SK-N-SH treated with all-trans-retinoic acid at 6 μM for 48 hours (cell line): ENCODE data around the gene USP6NL.

Experiments used
- ATAC-seq: fragments of 200-7000 bp; cut with Tn5 transposase; 3 replicates; pipeline ENCODE4 v1.9.1; 2020; ENCODE audit warnings: mild to moderate bottlenecking, moderate library complexity
- ARNTL ChIP-seq: fragments of 450-650 bp; formaldehyde crosslinking; IDR thresholded peaks from 2 replicates; pipeline ENCODE4 v1.5.0; 2020; ENCODE audit warnings: low read depth, mild to moderate bottlenecking, moderate library complexity, borderline replicate concordance
- BACH2 ChIP-seq: fragments of 250-450 bp; sonication (Bioruptor Pico); IDR thresholded peaks from 2 replicates; pipeline ENCODE4 v1.9.0; 2021; ENCODE audit warnings: mild to moderate bottlenecking, borderline replicate concordance
- CREB5 ChIP-seq: fragments of 250-450 bp; sonication (Bioruptor Pico); IDR thresholded peaks from 2 replicates; pipeline ENCODE4 v1.5.1; 2020; ENCODE audit warnings: low read depth, mild to moderate bottlenecking, moderate library complexity
- CSDC2 ChIP-seq: fragments of 250-450 bp; sonication (Bioruptor Pico); IDR thresholded peaks from 2 replicates; pipeline ENCODE4 v1.5.0; 2020; ENCODE audit warnings: mild to moderate bottlenecking, moderate library complexity
- CSRNP3 ChIP-seq: fragments of 250-450 bp; sonication (Bioruptor Pico); IDR thresholded peaks from 2 replicates; pipeline ENCODE4 v1.5.1; 2021; ENCODE audit warnings: mild to moderate bottlenecking, moderate library complexity
- ESRRG ChIP-seq: fragments of 250-450 bp; sonication (Bioruptor Pico); IDR thresholded peaks from 2 replicates; pipeline ENCODE4 v1.6.1; 2021; ENCODE audit warnings: mild to moderate bottlenecking
- GLIS3 ChIP-seq: fragments of 250-450 bp; sonication (Bioruptor Pico); IDR thresholded peaks from 2 replicates; pipeline ENCODE4 v1.5.0; 2020; ENCODE audit warnings: mild to moderate bottlenecking, moderate library complexity
- ISL1 ChIP-seq: fragments of 250-450 bp; sonication (Bioruptor Pico); IDR thresholded peaks from 2 replicates; pipeline ENCODE4 v2.1.2; 2022; ENCODE audit warnings: mild to moderate bottlenecking, moderate library complexity
- OSR1 ChIP-seq: fragments of 250-450 bp; sonication (Bioruptor Pico); IDR thresholded peaks from 2 replicates; pipeline ENCODE4 v1.8.0; 2022; ENCODE audit warnings: moderate library complexity, mild to moderate bottlenecking, inconsistent platforms
- PATZ1 ChIP-seq: fragments of 250-450 bp; sonication (Bioruptor Pico); IDR thresholded peaks from 2 replicates; pipeline ENCODE4 v1.8.0; 2020; ENCODE audit warnings: mild to moderate bottlenecking, moderate library complexity, borderline replicate concordance
- PPARA ChIP-seq: fragments of 250-450 bp; sonication (Bioruptor Pico); IDR thresholded peaks from 2 replicates; pipeline ENCODE4 v1.5.0; 2020; ENCODE audit warnings: mild to moderate bottlenecking, borderline replicate concordance
- RARB ChIP-seq: fragments of 250-450 bp; sonication (Bioruptor Pico); IDR thresholded peaks from 2 replicates; pipeline ENCODE4 v1.8.0; 2021; ENCODE audit warnings: mild to moderate bottlenecking, moderate library complexity
- SNAI2 ChIP-seq: fragments of 250-450 bp; sonication (Bioruptor Pico); IDR thresholded peaks from 2 replicates; pipeline ENCODE4 v1.5.0; 2020; ENCODE audit warnings: mild to moderate bottlenecking, moderate library complexity
- TCF4 ChIP-seq: fragments of 250-450 bp; sonication (Bioruptor Pico); IDR thresholded peaks from 2 replicates; pipeline ENCODE4 v1.8.0; 2021; ENCODE audit warnings: mild to moderate bottlenecking, moderate library complexity, borderline replicate concordance
- TOX ChIP-seq: fragments of 250-450 bp; sonication (Bioruptor Pico); IDR thresholded peaks from 2 replicates; pipeline ENCODE4 v1.8.0; 2021; ENCODE audit warnings: mild to moderate bottlenecking, moderate library complexity, borderline replicate concordance
- TSHZ2 ChIP-seq: fragments of 250-450 bp; sonication (Bioruptor Pico); IDR thresholded peaks from 2 replicates; pipeline ENCODE4 v1.5.0; 2020; ENCODE audit warnings: mild to moderate bottlenecking, moderate library complexity
- ZC3H10 ChIP-seq: fragments of 250-450 bp; sonication (Bioruptor Pico); IDR thresholded peaks from 2 replicates; pipeline ENCODE4 v1.5.1; 2021; ENCODE audit warnings: mild to moderate bottlenecking, moderate library complexity
- ZFP3 ChIP-seq: fragments of 250-450 bp; sonication (Bioruptor Pico); IDR thresholded peaks from 2 replicates; pipeline ENCODE4 v1.5.0; 2020; ENCODE audit warnings: mild to moderate bottlenecking, moderate library complexity
- ZFP30 ChIP-seq: fragments of 450-650 bp; formaldehyde crosslinking; IDR thresholded peaks from 2 replicates; pipeline ENCODE4 v1.5.0; 2022; ENCODE audit warnings: mild to moderate bottlenecking, moderate library complexity
- ZNF70 ChIP-seq: fragments of 450-650 bp; formaldehyde crosslinking; IDR thresholded peaks from 2 replicates; pipeline ENCODE4 v1.5.0; 2020; ENCODE audit warnings: mild to moderate bottlenecking, moderate library complexity
- ZNF8 ChIP-seq: fragments of 450-650 bp; formaldehyde crosslinking; IDR thresholded peaks from 2 replicates; pipeline ENCODE4 v1.5.0; 2020; ENCODE audit warnings: mild to moderate bottlenecking, moderate library complexity

Gene USP6NL

GRCh38 chr10:11557967-11558366 lies 53.5 kb downstream of the USP6NL start (continued):
- TF ChIP-seq TSHZ2 (CRISPR knock-in tag) (no peak), ZNF8 (CRISPR knock-in tag) (no peak), GLIS3 (CRISPR knock-in tag) (no peak), ESRRG (no peak), ZFP30 (no peak), TCF4 (no peak), ARNTL (no peak), ZC3H10 (CRISPR knock-in tag) (no peak), OSR1 (CRISPR knock-in tag) (no peak), PPARA (CRISPR knock-in tag) (no peak)
- TF ChIP-seq, all 23 proteins: peak for 0

GRCh38 chr10:11557513-11557912 lies 53.9 kb downstream of the USP6NL start:
- TF ChIP-seq CREB5 (CRISPR knock-in tag) (no peak), PPARA (CRISPR knock-in tag) (no peak), PATZ1 (CRISPR knock-in tag) (no peak), TCF4 (no peak), RARB (CRISPR knock-in tag) (no peak), ARNTL (no peak), TSHZ2 (CRISPR knock-in tag) (no peak), OSR1 (CRISPR knock-in tag) (no peak), ZC3H10 (CRISPR knock-in tag) (no peak), CSDC2 (no peak), ISL1 (CRISPR knock-in tag) (no peak), BACH2 (CRISPR knock-in tag) (no peak)
- ATAC-seq: no peak

GRCh38 chr10:11555556-11555955 lies 55.9 kb downstream of the USP6NL start:
- ATAC-seq: no peak
- no peak for TF ChIP-seq SNAI2 (CRISPR knock-in tag)
- no peak for TF ChIP-seq CSRNP3 (CRISPR knock-in tag)
- no peak for TF ChIP-seq CREB5 (CRISPR knock-in tag)
- TF ChIP-seq ZFP30: no peak
- no peak for TF ChIP-seq TSHZ2 (CRISPR knock-in tag)
- no peak for TF ChIP-seq ESRRG
- TF ChIP-seq TCF4: no peak
- TF ChIP-seq ZNF8 (CRISPR knock-in tag): no peak
- no peak for TF ChIP-seq ZNF70 (CRISPR knock-in tag)
- TF ChIP-seq ARNTL: no peak
- TF ChIP-seq ZFP3 (CRISPR knock-in tag): no peak
- no peak for TF ChIP-seq OSR1 (CRISPR knock-in tag)
- TF ChIP-seq ZC3H10 (CRISPR knock-in tag): no peak
- no peak for TF ChIP-seq CSDC2
- no peak for TF ChIP-seq TOX
